ENCODE measurements around the gene PKLR. TPM values are rescaled to one million over a fixed set of nuclear protein-coding genes. Genes with fewer than 3 reads are reported as not detected.

The PKLR gene
- not detected in 2 replicates for total RNA-seq

GRCh38 chr1:155301342-155301841 is at the start of gene PKLR:
Gene PKLR, minus strand, starts transcription at chr1:155301438. Its CDS starts 43 bp downstream, at chr1:155301395.

GRCh38 chr1:155320661-155321617 is 19.7 kb upstream of the PKLR start, which contains the start of gene RUSC1:
Gene RUSC1, plus strand, starts transcription at chr1:155320894. Its CDS starts 880 bp downstream, at chr1:155321774.

GRCh38 chr1:155308493-155309422 is 7.5 kb upstream of the PKLR start, which contains the start of gene FDPS:
Gene FDPS, plus strand, starts transcription at chr1:155308866. Its CDS starts 924 bp downstream, at chr1:155309790.

GRCh38 chr1:155277070-155277901 is 24.0 kb downstream of the PKLR start, which contains the start of gene HCN3:
Gene HCN3, plus strand, starts transcription at chr1:155277463. Its CDS starts 128 bp downstream, at chr1:155277591.

GRCh38 chr1:155273343-155274245 is 27.6 kb downstream of the PKLR start, which contains the start of gene CLK2:
Gene CLK2, minus strand, starts transcription at chr1:155273504. Its CDS starts 2,527 bp downstream, at chr1:155270977.

GRCh38 chr1:155261852-155262673 is 39.2 kb downstream of the PKLR start, which contains the start of gene SCAMP3:
Gene SCAMP3, minus strand, starts transcription at chr1:155262360. Its CDS starts 209 bp downstream, at chr1:155262151.

GRCh38 chr1:155255243-155256007 is 45.8 kb downstream of the PKLR start, which contains the start of gene ENTREP3:
Gene ENTREP3, minus strand, starts transcription at chr1:155255483. Its CDS starts 606 bp downstream, at chr1:155254877.

Other genes with a start within 250 kb of the PKLR start
- 2.0 and 3.0 TPM in 2 replicates for gene EFNA4, start 237.7 kb downstream of the PKLR start, total RNA-seq
- 0.43 and 0.66 TPM in 2 replicates for gene EFNA3, start 222.6 kb downstream of the PKLR start, total RNA-seq
- 0.14 TPM in 1 of 2 replicates, not detected in the other for gene EFNA1, start 173.6 kb downstream of the PKLR start, total RNA-seq
- 27.9 and 45.3 TPM in 2 replicates for gene SLC50A1, start 165.6 kb downstream of the PKLR start, total RNA-seq
- gene DPM3, start 160.9 kb downstream of the PKLR start, total RNA-seq, result 24.9 and 28.6 TPM in 2 replicates
- 74.2 and 127 TPM in 2 replicates for gene KRTCAP2, start 128.1 kb downstream of the PKLR start, total RNA-seq
- 4.4 and 8.7 TPM in 2 replicates for gene TRIM46, start 127.6 kb downstream of the PKLR start, total RNA-seq
- gene THBS3, start 93.5 kb downstream of the PKLR start, total RNA-seq, result 11.7 and 41.6 TPM in 2 replicates
- 45.3 and 63.3 TPM in 2 replicates for gene MTX1, start 92.7 kb downstream of the PKLR start, total RNA-seq
- 10.1 and 10.3 TPM in 2 replicates for gene ENTREP3, start 46.0 kb downstream of the PKLR start, total RNA-seq
- gene SCAMP3, start 39.1 kb downstream of the PKLR start, total RNA-seq, result 60.6 and 62.4 TPM in 2 replicates
- gene CLK2, start 27.9 kb downstream of the PKLR start, total RNA-seq, result 22.8 and 32.9 TPM in 2 replicates
- 0.57 and 2.0 TPM in 2 replicates for gene HCN3, start 24.0 kb downstream of the PKLR start, total RNA-seq
- 216 and 558 TPM in 2 replicates for gene FDPS, start 7.4 kb upstream of the PKLR start, total RNA-seq
- 10.7 and 30.8 TPM in 2 replicates for gene RUSC1, start 19.5 kb upstream of the PKLR start, total RNA-seq

All from placental pericyte (primary cell).